Caco-2 (cell line): Measurements from ENCODE around the gene AGMO. TPM values are rescaled to one million over a fixed set of nuclear protein-coding genes. Genes with fewer than 3 reads are reported as not detected.

Experiments used
- BruUV-seq: library from RNA; stranded (reverse); fragments of 400-500 nt; replicated peaks from 2 replicates; lab custom pipeline; 2021; lab: Mats Ljungman, UMichigan
- CTCF ChIA-PET: fragments of 300-600 bp; sonication (Branson Sonifier 250); formaldehyde crosslinking; loops from one replicate; lab custom pipeline; 2022; ENCODE audit warnings: antibody characterized with exemption; lab: Charles Lee
- POLR2A ChIA-PET: fragments of 300-600 bp; sonication (Branson Sonifier 250); formaldehyde crosslinking; loops from one replicate; lab custom pipeline; 2022; ENCODE audit warnings: antibody characterized with exemption; lab: Charles Lee
- DNase-seq, 2 experiments: peaks; one replicate each; pipeline versions ENCODE4 v3.0.0 to v3.0.0-alpha.2; 2020 to 2022
- H3K27me3 ChIP-seq: replicated peaks from 2 replicates; pipeline ENCODE4 v1.6.0; 2011; ENCODE audit warnings: low read length; ENCODE audit not compliant: control insufficient read depth, insufficient read depth
- H3K36me3 ChIP-seq: 2 replicates; pipeline ENCODE4 v1.5.1; 2011; ENCODE audit warnings: low read length; ENCODE audit not compliant: control insufficient read depth, insufficient read depth
- H3K4me1 ChIP-seq: fragments of 250-450 bp; sonication (Bioruptor Pico); 2 replicates; pipeline ENCODE4 v1.5.1; 2020; ENCODE audit warnings: mild to moderate bottlenecking
- H3K4me3 ChIP-seq: 2 replicates; pipeline ENCODE4 v1.5.1; 2011; ENCODE audit warnings: low read depth, mild to moderate bottlenecking, control low read depth, low read length
- H3K9me3 ChIP-seq: fragments of 250-450 bp; sonication (Bioruptor Pico); 2 replicates; pipeline ENCODE4 v1.5.1; 2020; ENCODE audit warnings: mild to moderate bottlenecking, moderate library complexity
- H3K27ac Mint-ChIP-seq: one replicate; pipeline ENCODE4 v1.8.0; 2022; ENCODE audit warnings: mixed read lengths; ENCODE audit not compliant: unreplicated experiment
- H3K27me3 Mint-ChIP-seq: one replicate; pipeline ENCODE4 v1.8.0; 2022; ENCODE audit warnings: mixed read lengths; ENCODE audit not compliant: insufficient read depth, unreplicated experiment
- H3K36me3 Mint-ChIP-seq: one replicate; pipeline ENCODE4 v1.8.0; 2022; ENCODE audit warnings: mild to moderate bottlenecking, mixed read lengths; ENCODE audit not compliant: insufficient read depth, unreplicated experiment
- H3K4me1 Mint-ChIP-seq: one replicate; pipeline ENCODE4 v1.8.0; 2022; ENCODE audit warnings: low read depth, mixed read lengths; ENCODE audit not compliant: unreplicated experiment
- H3K4me3 Mint-ChIP-seq: one replicate; pipeline ENCODE4 v1.8.0; 2022; ENCODE audit warnings: mild to moderate bottlenecking, moderate library complexity, mixed read lengths; ENCODE audit not compliant: unreplicated experiment
- H3K9me3 Mint-ChIP-seq: one replicate; pipeline ENCODE4 v1.8.0; 2022; ENCODE audit warnings: mixed read lengths; ENCODE audit not compliant: unreplicated experiment
- intact Hi-C: fragments of 100-400 bp; cut with micrococcal nuclease; formaldehyde crosslinking; loops from one replicate; pipeline ENCODE4 v1.10.0; 2022; ENCODE audit not compliant: unreplicated experiment
- total RNA-seq: library from RNA; stranded (reverse); gene quantifications from 2 replicates; pipeline ENCODE4 v1.2.3, GENCODE V29; 2022
- TF ChIP-seq, protein P1 (sequence below), 2 experiments: fragments of 200-600 bp in 1 of 2; IDR thresholded peaks; 1 replicate in 1 of 2; 2 replicates in 1 of 2; pipeline versions ENCODE4 v1.5.1 to v1.8.0; 2011 to 2022; ENCODE audit warnings: antibody characterized with exemption in 1 of 2, control low read depth in 1 of 2, inconsistent platforms in 1 of 2, low read depth in 1 of 2, low read length in 1 of 2, mild to moderate bottlenecking in 1 of 2, moderate library complexity in 1 of 2; ENCODE audit not compliant: insufficient read depth in 1 of 2, severe bottlenecking in 1 of 2, unreplicated experiment in 1 of 2

AGMO gene
- total RNA-seq, 1 experiment from 2014 or later: 0.16 TPM

DNA sequence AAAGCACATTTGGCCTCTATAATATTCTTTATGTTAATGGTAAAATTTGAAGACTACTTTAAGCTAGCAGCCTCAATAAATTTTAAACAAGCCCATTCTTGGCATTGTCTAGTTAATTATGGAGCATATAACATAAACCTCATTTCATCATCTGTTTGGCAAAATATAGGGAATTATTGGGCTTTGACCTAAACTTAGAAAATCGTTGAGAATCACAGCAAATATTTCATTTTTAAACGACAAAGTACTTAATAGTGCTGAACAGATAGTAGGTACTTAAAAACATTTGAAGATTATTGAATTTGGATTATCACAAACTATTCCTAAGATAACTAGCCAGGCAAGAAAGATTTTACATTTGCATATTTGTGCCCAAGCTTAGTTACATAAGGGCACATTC lies 73.4 kb downstream of the AGMO start:
- TF ChIP-seq, protein P1, sequence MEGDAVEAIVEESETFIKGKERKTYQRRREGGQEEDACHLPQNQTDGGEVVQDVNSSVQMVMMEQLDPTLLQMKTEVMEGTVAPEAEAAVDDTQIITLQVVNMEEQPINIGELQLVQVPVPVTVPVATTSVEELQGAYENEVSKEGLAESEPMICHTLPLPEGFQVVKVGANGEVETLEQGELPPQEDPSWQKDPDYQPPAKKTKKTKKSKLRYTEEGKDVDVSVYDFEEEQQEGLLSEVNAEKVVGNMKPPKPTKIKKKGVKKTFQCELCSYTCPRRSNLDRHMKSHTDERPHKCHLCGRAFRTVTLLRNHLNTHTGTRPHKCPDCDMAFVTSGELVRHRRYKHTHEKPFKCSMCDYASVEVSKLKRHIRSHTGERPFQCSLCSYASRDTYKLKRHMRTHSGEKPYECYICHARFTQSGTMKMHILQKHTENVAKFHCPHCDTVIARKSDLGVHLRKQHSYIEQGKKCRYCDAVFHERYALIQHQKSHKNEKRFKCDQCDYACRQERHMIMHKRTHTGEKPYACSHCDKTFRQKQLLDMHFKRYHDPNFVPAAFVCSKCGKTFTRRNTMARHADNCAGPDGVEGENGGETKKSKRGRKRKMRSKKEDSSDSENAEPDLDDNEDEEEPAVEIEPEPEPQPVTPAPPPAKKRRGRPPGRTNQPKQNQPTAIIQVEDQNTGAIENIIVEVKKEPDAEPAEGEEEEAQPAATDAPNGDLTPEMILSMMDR (IDR thresholded peaks at IDR 0.05; ENCODE audit: insufficient read depth in 1 of 2, low read depth in 1 of 2, low read length in 1 of 2, severe bottlenecking in 1 of 2, unreplicated experiment in 1 of 2): no peak
- H3K4me1 Mint-ChIP-seq: no peaks in the 10 kb centered on the region
- no peak for DNase-seq
- no peaks in the 10 kb centered on the region for H3K9me3 ChIP-seq
- intact Hi-C loops: no loop called here
- H3K27me3 ChIP-seq: no peaks in the 10 kb centered on the region
- no peaks in the 10 kb centered on the region for H3K36me3 ChIP-seq
- no peak overlapping the region for H3K4me3 Mint-ChIP-seq
- no peak overlapping the region for H3K4me3 ChIP-seq
- H3K27me3 Mint-ChIP-seq: peaks cover 8% of the 10 kb centered on the region
- no TSS peak for BruUV-seq
- H3K9me3 Mint-ChIP-seq: no peaks in the 10 kb centered on the region
- ChIA-PET CTCF (no interaction called here), POLR2A (no interaction called here)
- no peaks in the 10 kb centered on the region for H3K4me1 ChIP-seq
- H3K27ac Mint-ChIP-seq: no peak overlapping the region
- H3K36me3 Mint-ChIP-seq: no peaks in the 10 kb centered on the region

DNA sequence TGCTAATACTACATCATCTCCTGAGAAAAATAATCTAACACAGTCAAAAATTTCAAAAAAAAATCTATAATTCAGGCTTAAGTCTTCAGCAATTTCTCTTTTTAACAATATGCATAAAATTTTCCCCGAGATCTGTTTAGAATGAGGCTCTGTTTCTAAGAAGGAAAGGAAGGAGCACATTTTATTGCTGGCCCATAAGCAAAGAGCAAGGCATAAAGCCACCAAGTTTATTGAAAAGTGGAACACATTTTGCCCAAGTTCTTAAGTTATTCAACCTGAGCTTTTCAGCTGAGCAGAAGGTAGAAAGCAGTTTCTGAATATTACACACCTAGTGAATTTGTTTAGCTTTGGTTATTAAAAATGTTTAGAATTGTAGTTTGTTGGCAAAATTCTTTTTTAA lies 73.9 kb downstream of the AGMO start:
- no TSS peak for BruUV-seq
- Mint-ChIP-seq H3K36me3 (no peaks in the 10 kb centered on the region), H3K27ac (no peak overlapping the region), H3K27me3 (peaks cover 8% of the 10 kb centered on the region), H3K4me1 (no peaks in the 10 kb centered on the region), H3K4me3 (no peak overlapping the region), H3K9me3 (no peaks in the 10 kb centered on the region)
- Histone ChIP-seq H3K27me3 (no peaks in the 10 kb centered on the region), H3K4me1 (no peaks in the 10 kb centered on the region), H3K9me3 (no peaks in the 10 kb centered on the region), H3K4me3 (no peak overlapping the region), H3K36me3 (no peaks in the 10 kb centered on the region)
- CTCF ChIA-PET: no interaction called here
- TF ChIP-seq, protein P1 (IDR thresholded peaks at IDR 0.05; ENCODE audit: insufficient read depth in 1 of 2, low read depth in 1 of 2, low read length in 1 of 2, severe bottlenecking in 1 of 2, unreplicated experiment in 1 of 2): no peak
- intact Hi-C loops: no loop called here
- DNase-seq: no peak
- POLR2A ChIA-PET: no interaction called here

DNA sequence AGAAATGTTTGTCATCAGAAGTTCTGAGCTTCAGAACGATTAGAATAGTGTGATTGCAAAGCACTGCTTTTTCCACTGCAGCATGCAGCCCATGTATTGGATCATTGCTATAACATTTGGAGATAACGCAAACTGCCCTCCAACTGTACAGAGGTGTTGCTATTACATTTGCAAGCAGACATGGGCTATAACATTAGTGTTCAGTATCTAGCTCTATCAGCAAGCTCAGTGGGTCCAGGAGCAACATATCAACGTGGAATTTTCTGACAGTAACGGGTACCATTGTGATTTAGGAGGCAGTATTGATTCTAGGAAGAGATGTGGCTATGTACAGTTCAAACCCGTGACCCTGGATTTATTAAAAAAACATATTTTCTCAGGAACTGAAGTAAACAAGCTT lies 75.8 kb downstream of the AGMO start:
- ChIA-PET POLR2A (no interaction called here), CTCF (no interaction called here)
- Histone ChIP-seq H3K36me3 (no peaks in the 10 kb centered on the region), H3K9me3 (no peaks in the 10 kb centered on the region), H3K4me3 (no peak overlapping the region), H3K4me1 (no peaks in the 10 kb centered on the region), H3K27me3 (no peaks in the 10 kb centered on the region)
- H3K27me3 Mint-ChIP-seq: peaks cover 10% of the 10 kb centered on the region
- intact Hi-C loops: no loop called here
- no peak overlapping the region for H3K4me3 Mint-ChIP-seq
- no peak for DNase-seq
- TF ChIP-seq, protein P1 (IDR thresholded peaks at IDR 0.05; ENCODE audit: insufficient read depth in 1 of 2, low read depth in 1 of 2, low read length in 1 of 2, severe bottlenecking in 1 of 2, unreplicated experiment in 1 of 2): no peak
- H3K27ac Mint-ChIP-seq: no peak overlapping the region
- no TSS peak for BruUV-seq
- H3K36me3 Mint-ChIP-seq: no peaks in the 10 kb centered on the region
- no peaks in the 10 kb centered on the region for H3K4me1 Mint-ChIP-seq
- no peaks in the 10 kb centered on the region for H3K9me3 Mint-ChIP-seq
